IPS-18c (cell line): ENCODE data around the gene FBLN2.

ENCODE experiments used
- H3K4me3 ChIP-seq: 2 replicates; pipeline ENCODE4 v1.7.0; 2013; ENCODE audit warnings: low read depth, mild to moderate bottlenecking, low read length, moderate library complexity; ENCODE audit not compliant: insufficient read depth
- H3K9me3 ChIP-seq: one replicate; pipeline ENCODE4 v1.6.1; 2013; ENCODE audit warnings: mild to moderate bottlenecking, low read length, moderate library complexity; ENCODE audit not compliant: control insufficient read depth, insufficient read depth

The FBLN2 gene

DNA sequence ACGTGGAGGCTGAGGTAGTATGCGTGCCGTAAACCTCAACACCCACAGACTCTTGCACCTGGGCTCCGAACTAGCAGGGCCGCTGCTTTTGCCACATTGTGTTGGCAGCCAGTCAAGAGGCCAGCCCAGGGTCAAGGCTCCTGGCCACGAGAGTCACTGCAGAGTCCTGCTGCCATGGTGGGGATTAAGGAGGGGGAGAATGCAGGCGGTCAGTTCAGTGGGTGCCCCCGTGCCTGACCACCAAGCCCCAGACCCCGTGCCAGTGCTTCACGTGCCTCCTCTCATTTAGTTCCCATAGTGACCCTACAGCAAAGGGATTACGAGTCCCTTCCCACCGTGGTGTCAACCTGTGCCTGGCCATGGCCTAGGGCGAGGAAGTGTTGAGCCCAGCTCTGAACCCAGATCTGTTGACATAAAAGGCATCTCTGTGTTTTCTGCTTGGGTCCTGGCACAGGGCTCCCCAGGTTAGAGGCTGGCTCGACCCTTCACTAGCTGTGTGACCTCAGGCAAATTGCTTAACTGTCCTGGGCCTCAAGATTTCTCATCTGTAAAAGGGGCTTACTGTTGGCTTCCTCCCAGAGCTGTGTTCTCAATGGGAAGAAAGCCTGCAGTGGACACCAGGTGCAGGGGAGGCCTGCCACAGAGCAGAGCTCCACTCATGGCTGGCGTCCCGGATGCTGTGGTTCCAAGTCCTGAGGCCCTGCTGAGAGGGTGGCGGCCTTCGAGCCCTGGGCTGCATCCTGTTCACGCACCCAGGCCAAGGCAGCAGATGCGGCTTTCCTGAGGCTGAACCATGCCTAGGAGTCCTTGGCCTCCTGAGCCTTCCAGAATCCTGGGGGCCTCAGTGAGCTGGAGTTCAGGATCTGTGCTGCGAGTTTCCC lies 32.8 kb downstream of the FBLN2 start:
- Histone ChIP-seq H3K4me3 (no peak overlapping the region), H3K9me3 (no peaks in the 10 kb centered on the region)

DNA sequence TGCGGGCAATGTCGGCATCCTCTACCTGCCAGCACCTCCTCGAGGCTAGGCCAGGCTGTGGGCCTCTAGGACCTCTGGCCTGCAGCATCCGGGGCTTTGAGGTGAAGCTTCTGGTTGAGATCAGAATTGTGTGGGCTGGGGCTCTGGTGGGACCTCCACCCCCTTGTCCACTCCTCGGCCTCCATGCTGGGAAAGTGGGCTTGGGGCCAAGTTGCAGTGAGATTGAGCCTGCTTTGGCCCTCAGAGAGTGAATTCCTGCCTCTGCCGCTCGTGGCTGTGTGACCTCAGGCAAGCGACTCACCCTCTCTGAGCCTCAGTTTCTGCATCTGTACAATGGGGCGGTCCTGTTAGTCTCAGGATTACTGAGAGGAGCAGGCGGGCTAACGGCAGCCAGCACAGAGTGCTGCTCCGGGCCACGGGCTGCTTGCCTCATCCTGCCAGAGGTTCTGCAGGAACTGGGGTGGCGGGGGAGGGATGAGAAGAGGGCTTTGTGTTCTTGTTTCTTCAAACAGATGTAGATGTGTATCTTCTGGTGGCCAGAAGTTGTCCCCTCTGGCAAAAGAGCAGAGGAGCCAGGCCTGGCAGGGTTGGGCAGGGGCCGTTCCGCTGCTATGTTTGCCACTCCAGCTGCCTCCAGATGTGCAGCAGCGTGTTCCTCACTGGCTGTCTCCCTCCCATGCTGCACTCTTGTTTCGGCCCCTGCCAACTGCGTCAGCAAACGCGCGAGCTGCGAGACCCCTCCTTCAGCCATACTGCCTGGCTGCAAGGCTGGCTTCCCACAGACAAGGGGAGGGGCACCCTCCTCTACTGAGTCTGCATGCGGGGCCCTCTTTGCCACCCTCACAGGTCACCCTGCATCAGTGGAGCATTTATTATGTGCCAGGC lies 33.7 kb downstream of the FBLN2 start:
- no peak overlapping the region for H3K4me3 ChIP-seq
- no peaks in the 10 kb centered on the region for H3K9me3 ChIP-seq

DNA sequence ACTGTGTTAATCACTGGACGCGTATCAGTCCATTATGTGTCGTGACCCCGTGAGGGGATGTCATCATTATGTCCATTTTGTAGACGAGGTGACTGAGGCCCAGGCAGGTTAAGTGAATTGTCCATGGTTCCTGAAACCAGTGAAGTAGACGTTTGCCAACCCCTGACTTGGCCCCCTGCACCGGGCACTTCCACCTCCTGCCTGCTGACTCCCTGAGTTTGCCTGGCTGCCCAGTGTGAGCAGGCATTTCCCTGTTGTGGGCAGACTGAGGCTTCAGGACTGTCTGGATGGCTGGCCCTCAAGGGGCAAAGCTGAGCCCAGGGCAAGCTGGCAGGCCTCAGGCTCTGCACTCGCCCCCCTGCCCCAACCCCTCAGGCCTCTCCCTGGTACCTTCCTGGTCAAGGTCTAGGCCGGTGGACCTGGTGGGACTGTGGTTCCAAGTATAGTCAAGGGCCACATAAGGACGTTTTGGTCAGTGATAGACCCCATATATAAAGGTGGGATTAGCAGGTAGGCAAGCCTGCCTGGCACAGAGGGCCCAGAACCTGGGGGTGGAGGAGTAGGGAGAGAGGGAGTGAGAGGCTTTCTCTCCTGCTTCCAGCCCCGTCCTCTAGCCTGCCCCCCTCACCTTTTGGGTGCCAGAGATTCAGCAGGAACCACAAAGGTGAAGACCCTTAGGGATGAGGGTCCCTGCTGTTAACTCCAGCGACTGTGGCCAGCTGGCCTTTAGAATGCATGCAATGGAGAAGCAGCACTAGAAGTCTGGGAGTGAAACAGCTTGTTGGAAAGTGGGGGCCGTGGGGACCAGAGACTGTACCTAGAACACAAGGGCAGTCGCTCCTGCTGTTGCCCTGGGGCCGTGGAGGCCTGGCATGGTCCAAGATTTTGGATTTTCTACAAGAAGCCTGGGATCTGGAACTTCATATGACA lies 34.6 kb downstream of the FBLN2 start:
- H3K4me3 ChIP-seq, result no peak overlapping the region
- H3K9me3 ChIP-seq, result no peaks in the 10 kb centered on the region

DNA sequence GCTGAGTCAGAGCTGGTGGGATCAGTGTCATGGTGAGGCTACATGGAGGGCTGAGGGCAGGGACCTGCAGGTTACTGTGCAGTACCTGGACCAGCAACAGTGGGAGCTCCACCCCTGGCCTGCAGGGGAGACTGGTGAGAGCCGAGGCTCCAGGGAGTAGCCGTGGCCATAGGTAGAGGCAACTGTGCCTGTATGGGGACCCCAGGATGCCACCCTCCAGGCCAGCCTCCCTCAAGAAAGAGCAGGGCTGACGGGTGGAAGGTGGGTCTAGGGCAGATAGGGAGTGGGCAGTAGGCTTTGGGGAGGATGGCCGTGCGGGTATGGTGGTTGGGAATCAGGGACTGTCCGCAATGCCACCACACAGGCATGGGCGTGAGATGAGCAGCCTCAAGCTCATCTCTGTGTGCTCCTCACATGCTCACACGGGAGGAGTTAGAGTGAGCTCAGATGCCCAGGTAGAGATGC lies 35.5 kb downstream of the FBLN2 start:
- no peak overlapping the region for H3K4me3 ChIP-seq
- H3K9me3 ChIP-seq, result no peaks in the 10 kb centered on the region

DNA sequence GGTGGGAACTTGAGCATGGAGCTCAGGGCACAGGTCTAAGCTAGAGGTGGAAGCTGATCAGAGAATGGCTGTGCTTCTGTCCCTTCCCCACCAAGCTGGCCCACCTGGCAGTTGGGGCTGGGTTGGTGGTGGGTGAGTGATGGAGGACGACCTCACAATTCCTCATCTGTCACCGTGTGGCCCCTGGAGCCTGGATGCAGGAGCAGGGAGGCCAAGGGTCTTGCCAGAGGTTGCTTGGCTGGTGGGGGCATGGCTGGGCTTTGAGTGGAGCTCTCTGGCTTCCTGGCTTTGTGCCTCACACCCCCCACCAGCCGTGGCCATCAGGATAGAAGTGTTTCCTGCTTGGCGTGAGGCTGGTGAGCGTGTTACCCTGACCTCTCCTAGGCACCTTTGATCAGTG lies 36.0 kb downstream of the FBLN2 start:
- H3K4me3 ChIP-seq, result no peak overlapping the region
- no peaks in the 10 kb centered on the region for H3K9me3 ChIP-seq

DNA sequence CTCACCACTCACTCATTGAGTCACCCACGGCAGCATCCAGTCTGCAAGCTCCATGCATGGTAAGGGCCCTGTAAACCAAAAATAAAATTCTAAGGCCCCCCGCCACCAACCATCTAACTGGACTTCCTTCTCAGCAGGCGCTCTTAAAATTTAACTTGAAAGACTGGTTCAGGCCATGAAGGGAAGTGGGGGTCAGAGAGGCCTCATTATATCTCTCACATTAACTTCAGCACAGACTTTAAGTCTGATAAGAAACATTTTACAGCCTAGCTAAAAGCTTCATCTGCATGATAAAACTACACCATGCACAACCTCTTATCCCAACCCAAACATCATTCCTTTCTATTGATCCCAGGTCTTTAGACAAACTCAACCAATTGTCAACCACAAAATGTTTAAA lies 38.5 kb downstream of the FBLN2 start:
- Histone ChIP-seq H3K4me3 (no peak overlapping the region), H3K9me3 (no peaks in the 10 kb centered on the region)

DNA sequence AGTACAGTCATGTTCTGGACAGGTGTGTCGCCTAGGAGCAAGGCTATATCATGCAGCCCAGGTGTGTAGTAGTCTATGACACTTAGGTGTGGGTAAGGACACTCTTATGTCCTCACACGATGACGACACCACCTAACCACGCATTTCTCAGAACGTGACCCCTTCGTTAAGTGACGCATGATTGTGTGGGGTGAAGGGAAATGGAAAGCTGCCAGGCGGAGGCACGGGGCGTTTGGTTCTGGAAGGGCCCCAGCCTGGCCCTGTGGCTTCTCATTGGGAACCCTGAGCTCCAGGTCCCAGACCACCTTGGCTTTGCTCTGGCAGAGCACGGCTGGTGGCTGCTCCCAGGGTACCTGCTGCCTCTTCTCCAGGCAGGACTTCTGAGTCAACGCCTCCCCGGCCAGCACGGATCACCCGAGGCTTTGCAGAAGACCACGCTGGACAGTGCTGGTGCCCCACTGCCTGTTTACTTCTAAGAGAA lies 39.3 kb downstream of the FBLN2 start:
- Histone ChIP-seq H3K4me3 (no peak overlapping the region), H3K9me3 (no peaks in the 10 kb centered on the region)

DNA sequence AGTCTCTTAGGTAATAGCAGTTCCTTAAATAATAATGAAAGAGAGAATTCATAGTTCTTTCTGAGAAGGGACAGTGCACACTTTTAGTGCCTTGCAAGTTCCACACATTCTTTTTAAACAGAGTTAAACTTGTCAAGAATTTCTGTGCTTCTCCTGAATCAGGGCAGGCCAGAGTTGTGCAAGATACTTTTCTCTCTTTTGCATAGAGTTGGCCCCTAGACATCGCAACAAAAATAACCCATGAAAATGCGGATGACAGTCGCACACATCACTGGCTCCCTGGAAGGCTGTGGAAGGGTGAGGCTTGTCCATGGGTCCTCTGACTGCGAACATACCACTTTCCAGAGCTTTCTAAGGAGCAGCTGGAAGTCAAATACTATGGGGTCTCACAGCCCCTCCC lies 40.1 kb downstream of the FBLN2 start:
- Histone ChIP-seq H3K9me3 (no peaks in the 10 kb centered on the region), H3K4me3 (no peak overlapping the region)

DNA sequence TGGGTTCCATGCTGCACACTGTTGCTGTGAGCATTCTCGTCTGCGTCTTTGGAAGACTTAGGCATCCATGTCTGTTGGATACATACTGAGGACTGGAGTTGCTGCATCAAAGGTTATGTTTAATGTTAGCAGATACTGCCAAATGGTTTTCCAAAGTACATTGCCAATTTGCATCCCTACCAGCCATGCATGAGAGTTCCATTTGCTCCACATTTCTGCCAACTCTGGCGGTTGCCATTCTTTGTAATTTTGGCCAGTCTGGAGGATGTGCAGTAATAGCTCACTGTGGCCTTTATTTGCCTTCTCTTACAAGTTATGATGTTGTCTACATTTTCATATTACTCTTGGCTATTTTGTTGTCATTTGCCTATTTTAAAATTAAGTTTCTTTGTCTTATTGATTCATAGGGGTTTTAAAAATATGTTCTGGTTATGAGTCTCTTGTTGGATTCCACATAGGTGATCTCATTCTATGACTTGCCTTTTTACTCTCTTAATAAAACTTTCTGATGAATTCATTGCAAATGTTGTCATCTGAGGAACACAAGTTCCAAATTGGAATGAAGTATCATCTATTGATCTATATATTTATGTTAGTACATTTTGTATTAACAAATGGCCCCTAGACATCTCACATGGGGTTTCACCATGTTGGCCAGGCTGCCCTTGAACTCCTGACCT lies 42.1 kb downstream of the FBLN2 start:
- Histone ChIP-seq H3K9me3 (no peaks in the 10 kb centered on the region), H3K4me3 (no peak overlapping the region)

DNA sequence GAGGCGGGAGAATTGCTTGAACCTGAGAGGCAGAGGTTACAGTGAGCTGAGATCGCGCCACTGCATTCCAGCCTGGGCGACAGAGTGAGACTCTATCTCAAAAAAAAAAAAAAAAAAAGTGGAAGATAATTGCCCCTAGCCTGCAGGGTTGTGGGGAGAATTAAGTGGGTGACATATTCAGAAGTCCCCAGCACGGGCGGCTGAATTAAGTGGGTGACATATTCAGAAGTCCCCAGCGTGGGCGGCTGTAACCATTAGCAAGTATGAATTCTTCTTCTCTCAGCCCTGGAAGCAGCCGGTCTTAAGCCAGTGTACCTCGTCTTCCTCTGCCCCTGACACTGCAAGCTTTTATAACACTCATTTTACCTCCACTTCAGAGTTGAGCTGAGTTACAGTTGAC lies 44.7 kb downstream of the FBLN2 start:
- H3K4me3 ChIP-seq, result no peak overlapping the region
- no peaks in the 10 kb centered on the region for H3K9me3 ChIP-seq

DNA sequence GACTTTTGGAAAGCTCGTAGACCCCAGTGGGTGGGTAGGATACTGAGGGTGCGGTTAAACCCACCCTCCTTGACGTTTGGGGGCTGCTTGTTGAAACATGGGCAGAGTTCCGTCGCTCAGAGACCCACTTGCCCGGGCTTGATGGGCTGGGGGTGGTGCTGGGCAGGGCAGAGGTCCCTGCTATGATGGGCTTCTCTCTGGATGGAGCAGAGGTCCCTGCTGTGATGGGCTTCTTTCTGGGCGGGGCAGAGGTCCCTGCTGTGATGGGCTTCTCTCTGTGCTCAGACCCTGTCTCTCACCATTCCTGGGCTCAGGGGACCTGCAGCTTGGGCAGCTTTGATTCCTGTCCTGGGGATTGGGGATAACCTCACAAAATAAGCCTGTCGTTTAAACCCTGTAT lies 45.2 kb downstream of the FBLN2 start:
- H3K9me3 ChIP-seq, result no peaks in the 10 kb centered on the region
- H3K4me3 ChIP-seq, result no peak overlapping the region

DNA sequence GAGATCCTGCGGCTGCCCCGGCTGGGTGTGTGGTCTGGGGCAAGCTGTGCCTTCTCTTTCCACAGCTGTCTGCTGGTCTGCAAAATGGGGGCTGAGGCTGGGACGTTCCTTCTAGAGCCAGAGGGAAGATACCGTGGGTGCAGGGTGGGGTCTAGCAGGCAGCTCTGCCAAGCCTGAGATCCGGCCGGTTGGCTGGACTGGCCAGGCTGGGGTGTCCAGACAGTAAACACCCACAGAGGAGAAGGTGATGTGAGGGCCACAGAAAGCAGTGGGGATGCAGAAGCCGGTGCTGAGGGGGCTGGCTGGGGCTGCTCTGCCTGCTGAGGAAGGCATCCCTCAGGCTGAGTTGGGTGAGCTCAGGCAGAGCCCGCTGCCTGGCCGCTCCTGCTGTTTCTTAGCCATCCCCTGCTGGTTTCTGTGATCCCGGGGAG lies 46.1 kb downstream of the FBLN2 start:
- H3K4me3 ChIP-seq, result no peak overlapping the region
- H3K9me3 ChIP-seq, result no peaks in the 10 kb centered on the region

DNA sequence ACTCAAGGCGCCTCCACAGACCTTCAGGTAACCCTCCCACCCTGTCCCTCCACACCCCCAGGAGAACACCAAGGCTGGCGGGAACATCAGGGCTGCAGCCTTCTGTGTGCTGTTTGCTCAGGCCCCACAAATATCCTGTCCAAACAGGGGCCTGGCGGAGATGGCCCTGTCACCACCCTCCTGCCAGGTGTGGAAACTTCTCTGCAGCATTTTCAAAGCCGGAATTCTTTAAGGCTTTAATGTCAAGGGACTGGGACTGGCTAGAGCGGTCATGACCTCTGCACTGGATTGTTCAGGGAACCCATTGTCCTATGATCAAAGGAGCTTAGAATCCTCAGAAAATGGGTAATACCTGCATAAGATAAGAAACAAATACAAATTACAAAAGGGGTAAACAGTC lies 46.6 kb downstream of the FBLN2 start:
- no peak overlapping the region for H3K4me3 ChIP-seq

DNA sequence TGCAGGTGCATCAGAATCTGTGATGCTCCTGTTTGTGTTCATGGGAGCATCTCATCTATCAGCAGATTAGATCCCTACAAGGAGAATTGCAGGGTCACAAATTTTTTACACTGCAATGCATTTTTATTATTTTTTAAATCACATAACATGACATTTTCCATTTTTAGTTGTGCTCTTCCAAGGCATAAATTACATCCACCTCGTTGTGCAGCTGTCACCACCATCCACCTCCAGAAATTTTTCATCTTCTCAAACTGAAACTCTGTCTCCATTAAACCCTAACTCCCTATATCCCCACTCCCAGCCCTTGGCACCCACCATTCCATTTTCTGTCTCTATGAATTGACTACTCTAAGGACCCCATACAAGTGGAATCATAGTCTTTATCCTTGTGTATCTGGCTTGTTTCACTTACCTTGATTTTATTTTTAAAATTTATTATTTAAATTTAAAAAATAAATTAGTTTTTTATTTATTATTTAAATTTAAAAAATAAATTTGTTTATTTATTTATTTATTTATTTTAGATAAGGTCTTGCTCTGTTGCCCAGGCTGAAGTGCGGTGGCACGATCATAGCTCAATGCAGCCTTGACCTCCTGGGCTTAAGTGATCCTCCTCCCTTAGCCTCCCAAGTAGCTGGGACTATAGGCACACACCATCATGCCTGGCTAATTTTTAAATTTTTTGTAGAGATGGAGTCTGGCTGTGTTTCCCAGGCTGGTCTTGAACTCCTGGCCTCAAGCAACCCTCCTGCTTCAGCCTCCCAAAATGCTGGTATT lies 47.7 kb downstream of the FBLN2 start:
- no peaks in the 10 kb centered on the region for H3K9me3 ChIP-seq
- H3K4me3 ChIP-seq, result no peak overlapping the region

More for the DNA sequence above, 46.6 kb downstream of the FBLN2 start:
- no peaks in the 10 kb centered on the region for H3K9me3 ChIP-seq

DNA sequence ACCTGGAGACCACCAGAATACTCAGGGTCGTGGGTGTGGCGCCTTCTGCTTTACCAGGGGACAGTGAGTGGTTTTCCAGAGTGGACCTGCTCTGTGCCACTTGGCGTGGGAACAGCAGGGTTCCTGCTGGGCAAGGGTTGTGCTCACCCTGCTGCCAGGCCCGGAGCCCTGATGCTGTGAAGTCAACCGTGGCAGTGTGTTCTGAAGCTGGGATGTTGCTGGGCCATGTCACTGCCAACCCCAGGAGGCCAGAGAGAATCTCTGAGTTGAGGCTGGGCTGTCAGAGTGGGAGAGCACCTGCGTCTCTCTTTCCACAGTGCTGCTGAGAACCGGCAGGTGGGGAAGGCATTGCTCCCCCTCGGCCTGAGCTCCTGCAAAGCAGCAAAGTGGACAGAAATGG lies 48.7 kb downstream of the FBLN2 start:
- H3K4me3 ChIP-seq, result no peak overlapping the region
- H3K9me3 ChIP-seq, result no peaks in the 10 kb centered on the region

DNA sequence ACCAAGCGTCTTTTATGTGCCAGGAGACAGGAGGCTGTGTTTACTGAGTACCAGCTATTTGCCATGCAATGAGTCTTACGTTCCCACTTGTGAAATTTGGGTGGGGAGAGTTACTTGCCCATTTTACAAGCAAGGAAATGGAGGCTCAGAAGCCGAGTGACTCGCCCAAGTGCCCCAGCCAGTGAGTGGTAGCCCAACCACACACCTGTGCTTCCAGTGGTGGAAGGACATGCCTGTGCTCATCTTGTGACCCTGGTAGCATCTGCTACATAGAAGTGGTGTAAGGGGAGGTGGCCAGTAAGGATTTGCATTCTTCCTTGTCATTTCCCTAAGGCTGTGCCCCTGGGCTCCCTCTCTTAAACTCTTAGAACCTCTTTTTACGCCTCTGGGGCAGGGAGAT lies 49.3 kb downstream of the FBLN2 start:
- no peaks in the 10 kb centered on the region for H3K9me3 ChIP-seq

More for the DNA sequence above, 49.3 kb downstream of the FBLN2 start:
- no peak overlapping the region for H3K4me3 ChIP-seq
